HCEC 1CT (cell line): Measurements from ENCODE around the gene FAR2.
A peak's percentile ranks its signal among the peaks of the same experiment; 100 is the strongest.
"Not testable (repeated sequence)": the region's sequence is repeated elsewhere in the genome, so short reads cannot be mapped to it uniquely, and the experiment has no call there.

Source experiments
- DNase-seq: peaks from one replicate; pipeline ENCODE4 v3.0.0-alpha.2; 2017

The FAR2 gene

GRCh38 chr12:29343022-29343799 lies 194.1 kb downstream of the FAR2 start:
- no peak for DNase-seq

GRCh38 chr12:29346769-29347421 lies 197.8 kb downstream of the FAR2 start:
- DNase-seq = no peak

- peak; percentile 42 for DNase-seq
Measured at GRCh38 chr12:29350080-29350479, 201.0 kb downstream of the FAR2 start.

GRCh38 chr12:29354954-29355353 lies 205.9 kb downstream of the FAR2 start:
- no peak for DNase-seq

- DNase-seq = no peak
Measured at GRCh38 chr12:29365091-29365490, 216.0 kb downstream of the FAR2 start.

GRCh38 chr12:29374012-29374411 lies 224.9 kb downstream of the FAR2 start:
- no peak for DNase-seq

- DNase-seq = no peak
Measured at GRCh38 chr12:29374913-29375312, 225.8 kb downstream of the FAR2 start.

GRCh38 chr12:29376118-29376517 lies 227.0 kb downstream of the FAR2 start:
- no peak for DNase-seq

- DNase-seq = peak; percentile 99
Measured at GRCh38 chr12:29380536-29381523, 231.8 kb downstream of the FAR2 start, which contains the start of gene ERGIC2. TSS of gene ERGIC2 (minus strand) at chr12:29381172. CDS start at chr12:29371633, 9,539 bp downstream.

- DNase-seq = no peak
Measured at GRCh38 chr12:29382251-29382650, 233.2 kb downstream of the FAR2 start.

GRCh38 chr12:29385194-29385593 lies 236.1 kb downstream of the FAR2 start:
- DNase-seq = not testable (repeated sequence)
